CD4-positive, CD25-positive, alpha-beta regulatory T cell (primary cell): ENCODE measurements around the gene STX10. TPM values are rescaled to one million over a fixed set of nuclear protein-coding genes. Genes with fewer than 3 reads are reported as not detected.

Source experiments
- ATAC-seq, 2 donors: fragments of 150-1000 bp; cut with Tn5 transposase; one replicate each; pipeline ENCODE4 v1.10.0; 2021; ENCODE audit warnings: low read depth in 2 of 2, moderate number of reproducible peaks in 2 of 2, moderate library complexity in 1 of 2
- DNase-seq, 3 donors: peaks; one replicate each; pipeline versions ENCODE4 v3.0.0 to v3.0.0-alpha.2; 2012 to 2022; ENCODE audit warnings: mixed read lengths in 1 of 3
- H3K27ac ChIP-seq: one replicate; pipeline ENCODE4 v1.7.0; 2013; ENCODE audit warnings: mild to moderate bottlenecking, low read length; ENCODE audit not compliant: insufficient read depth, poor library complexity, severe bottlenecking
- H3K27me3 ChIP-seq: one replicate; pipeline ENCODE4 v1.7.0; 2013; ENCODE audit warnings: low read length; ENCODE audit not compliant: control insufficient read depth, insufficient read depth
- H3K36me3 ChIP-seq: one replicate; pipeline ENCODE4 v1.7.0; 2013; ENCODE audit warnings: mild to moderate bottlenecking, low read length, moderate library complexity; ENCODE audit not compliant: control insufficient read depth, insufficient read depth
- H3K4me1 ChIP-seq: 2 replicates; pipeline ENCODE4 v1.7.0; 2013; ENCODE audit warnings: mild to moderate bottlenecking, low read length; ENCODE audit not compliant: insufficient read depth, control insufficient read depth, poor library complexity, severe bottlenecking
- H3K4me3 ChIP-seq: one replicate; pipeline ENCODE4 v1.7.0; 2013; ENCODE audit warnings: low read depth, mild to moderate bottlenecking, low read length, moderate library complexity
- H3K9me3 ChIP-seq, 2 experiments: 1 replicate in 1 of 2; 2 replicates in 1 of 2; pipeline ENCODE4 v1.7.0; 2013; ENCODE audit warnings: low read length in 2 of 2, mild to moderate bottlenecking in 1 of 2, moderate library complexity in 1 of 2; ENCODE audit not compliant: control insufficient read depth in 2 of 2
- H3K27ac Mint-ChIP-seq, 3 donors: one replicate each; pipeline ENCODE4 v1.8.0; 2020 to 2022; ENCODE audit warnings: mild to moderate bottlenecking in 3 of 3, mixed read lengths in 3 of 3, moderate library complexity in 2 of 3
- H3K27me3 Mint-ChIP-seq: one replicate; pipeline ENCODE4 v1.8.0; 2022; ENCODE audit warnings: mild to moderate bottlenecking, mixed read lengths
- H3K36me3 Mint-ChIP-seq: one replicate; pipeline ENCODE4 v1.8.0; 2020; ENCODE audit warnings: mixed read lengths
- H3K4me1 Mint-ChIP-seq, 4 donors: one replicate each; pipeline ENCODE4 v1.8.0; 2020 to 2022; ENCODE audit warnings: mixed read lengths in 4 of 4, mild to moderate bottlenecking in 1 of 4
- H3K4me3 Mint-ChIP-seq, 4 donors: one replicate each; pipeline ENCODE4 v1.8.0; 2020 to 2022; ENCODE audit warnings: mild to moderate bottlenecking in 4 of 4, mixed read lengths in 4 of 4, moderate library complexity in 3 of 4
- H3K9me3 Mint-ChIP-seq, 7 donors: one replicate each; pipeline ENCODE4 v1.8.0; 2020 to 2022; ENCODE audit warnings: mixed read lengths in 7 of 7, mild to moderate bottlenecking in 3 of 7, moderate library complexity in 2 of 7
- polyA plus RNA-seq, 4 donors: library from polyadenylated mRNA; unstranded; fragments of 300-500 nt; fragmentation: Illumina TruSeq; gene quantifications; one replicate each; pipeline ENCODE4 v1.2.3, GENCODE V29; 2021
- total RNA-seq: library from RNA; stranded (reverse); gene quantifications from one replicate; pipeline ENCODE4 v1.2.3, GENCODE V29; 2022

Gene STX10
- total and polyA plus RNA-seq, 5 donors from 2014 or later, result 52.4 to 68.2 (median 56.5) TPM

DNA sequence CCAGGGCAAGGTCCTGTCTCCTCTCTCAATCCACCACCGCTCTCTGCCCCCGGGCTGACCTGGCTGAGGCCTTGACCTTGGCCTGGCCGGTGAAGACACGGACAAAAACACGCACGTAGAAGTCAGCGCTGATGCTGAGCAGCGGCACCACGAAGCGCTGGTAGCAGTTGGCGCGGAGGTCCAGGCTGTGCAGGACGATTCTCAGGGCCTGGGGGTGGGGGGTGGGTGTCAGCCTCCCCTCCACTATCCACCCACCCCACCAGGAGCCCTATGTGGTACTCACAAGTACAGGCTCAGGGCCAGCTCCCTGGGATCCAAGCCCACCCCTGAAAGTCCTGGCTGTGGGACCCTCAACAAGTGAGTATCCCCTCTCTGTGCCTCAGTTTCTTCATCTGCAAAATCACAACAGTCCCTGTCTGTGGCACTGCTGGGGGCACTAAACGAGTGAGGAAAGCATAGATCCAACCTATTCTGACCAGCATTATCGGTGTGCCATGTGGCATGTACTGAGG lies 40.0 kb downstream of the STX10 start:
- Mint-ChIP-seq H3K4me3 (peak overlapping the region in 1 of 4 donors; percentile 29), H3K27me3 (no peaks in the 10 kb centered on the region), H3K36me3 (no peaks in the 10 kb centered on the region), H3K4me1 (peaks cover 0 to 9% (median 0%) of the 10 kb centered on the region in 4 donors), H3K9me3 (no peaks in the 10 kb centered on the region), H3K27ac (peak overlapping the region in 1 of 3 donors; percentile 26)
- ATAC-seq (no peak), DNase-seq (no peak)
- H3K4me3 ChIP-seq, result no peak overlapping the region
- peaks cover 4% of the 10 kb centered on the region for H3K36me3 ChIP-seq
- no peaks in the 10 kb centered on the region for H3K27me3 ChIP-seq
- no peak overlapping the region for H3K27ac ChIP-seq
- H3K9me3 ChIP-seq, result no peaks in the 10 kb centered on the region
- peaks cover 9% of the 10 kb centered on the region for H3K4me1 ChIP-seq

DNA sequence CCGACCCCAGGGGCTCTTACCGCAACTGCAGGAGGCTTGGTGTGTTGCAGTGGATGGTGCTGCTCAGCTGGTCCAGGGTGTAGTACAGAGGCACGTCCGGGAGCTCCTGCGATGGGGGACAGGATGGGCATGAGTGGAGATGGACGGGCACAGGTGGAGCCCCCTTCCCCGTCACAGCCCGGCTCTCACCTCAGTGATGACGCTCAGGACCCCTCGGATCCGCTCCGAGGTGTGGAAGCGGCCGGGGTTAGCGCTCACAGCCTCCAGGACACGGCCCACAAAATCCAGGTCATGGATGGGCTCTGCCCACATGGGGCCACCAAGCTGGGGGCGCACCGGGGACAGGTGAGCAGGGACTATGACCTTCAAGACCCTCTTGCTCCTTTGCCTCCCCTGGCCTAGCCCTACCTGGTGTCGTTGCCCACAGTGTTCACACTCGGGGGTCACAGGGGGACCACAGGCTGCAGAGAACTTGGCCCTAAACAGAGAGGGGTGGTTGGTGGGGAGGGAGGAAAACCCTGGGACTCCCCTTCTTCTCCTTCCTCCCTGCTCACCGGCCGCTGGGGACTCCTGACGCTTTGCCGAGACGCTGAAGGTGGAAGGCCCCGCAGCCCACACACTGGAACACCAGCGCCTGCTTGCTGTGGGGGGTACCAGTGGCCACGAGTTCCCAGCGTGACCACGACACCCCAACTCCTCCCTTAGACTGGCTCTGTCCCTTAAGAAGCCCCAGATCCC lies 40.6 kb downstream of the STX10 start:
- Mint-ChIP-seq H3K36me3 (no peaks in the 10 kb centered on the region), H3K27ac (no peak overlapping the region), H3K9me3 (no peaks in the 10 kb centered on the region), H3K27me3 (no peaks in the 10 kb centered on the region), H3K4me1 (peaks cover 0 to 10% (median 3%) of the 10 kb centered on the region in 4 donors), H3K4me3 (peak overlapping the region in 1 of 4 donors; percentile 19)
- no peaks in the 10 kb centered on the region for H3K9me3 ChIP-seq
- no peak overlapping the region for H3K27ac ChIP-seq
- H3K36me3 ChIP-seq, result peaks cover 4% of the 10 kb centered on the region
- no peaks in the 10 kb centered on the region for H3K27me3 ChIP-seq
- DNase-seq, result no peak
- no peak for ATAC-seq
- no peak overlapping the region for H3K4me3 ChIP-seq
- peaks cover 15% of the 10 kb centered on the region for H3K4me1 ChIP-seq

DNA sequence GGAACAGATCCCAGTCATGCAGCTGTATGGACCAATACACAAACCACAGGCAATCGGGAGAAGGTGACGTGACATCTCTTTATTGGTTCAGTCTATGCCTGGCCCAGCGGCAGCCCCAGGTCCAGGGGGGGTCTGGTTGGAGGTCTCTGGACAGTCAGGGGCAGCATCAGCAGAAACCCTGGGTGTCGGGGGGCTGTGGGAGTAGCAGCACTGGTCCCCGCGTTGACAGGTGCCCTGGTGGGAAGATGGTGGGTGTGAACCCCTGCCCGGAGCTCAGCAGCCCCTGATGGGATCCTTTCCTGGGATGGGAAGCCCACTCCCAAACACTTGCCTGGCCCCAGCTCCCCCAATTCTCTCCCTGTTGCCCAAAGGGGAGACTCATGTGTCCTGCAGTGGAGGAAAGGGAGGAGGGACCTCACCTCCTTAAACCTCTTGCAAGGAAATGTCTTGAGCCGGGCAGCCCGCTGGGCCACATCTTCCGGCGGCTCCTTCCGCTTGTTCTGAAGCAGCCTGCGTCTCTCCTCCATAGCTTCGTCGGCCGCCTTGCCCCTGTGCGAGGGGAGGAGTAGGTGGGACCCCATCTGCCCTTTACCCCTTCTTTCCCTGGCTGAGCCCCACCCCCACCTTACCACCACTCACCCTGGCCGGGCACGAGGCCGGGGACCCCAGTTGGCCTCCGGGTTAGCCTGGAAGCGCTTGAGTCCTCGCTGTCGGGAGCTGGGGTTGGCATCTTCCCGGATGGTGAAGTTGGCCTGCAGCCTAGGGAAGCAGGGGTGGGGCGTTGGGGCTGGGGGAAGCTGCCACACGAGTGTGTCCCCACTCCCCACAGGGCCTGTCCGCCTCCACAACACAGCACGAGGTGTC lies 45.1 kb downstream of the STX10 start:
- DNase-seq (peak in 2 of 3 donors; percentile 28 to 76), ATAC-seq (peak; percentile 19 to 38)
- Histone ChIP-seq H3K4me3 (peak overlapping the region; percentile 82), H3K9me3 (no peaks in the 10 kb centered on the region), H3K27ac (peak overlapping the region; percentile 72), H3K36me3 (peaks cover 4% of the 10 kb centered on the region), H3K27me3 (no peaks in the 10 kb centered on the region), H3K4me1 (peaks cover 58% of the 10 kb centered on the region)
- no peaks in the 10 kb centered on the region for H3K9me3 Mint-ChIP-seq
- H3K27me3 Mint-ChIP-seq, result no peaks in the 10 kb centered on the region
- peaks cover 0 to 43% (median 16%) of the 10 kb centered on the region in 4 donors for H3K4me1 Mint-ChIP-seq
- peak overlapping the region; percentile 83 to 97 (median 88) for H3K27ac Mint-ChIP-seq
- H3K36me3 Mint-ChIP-seq, result peaks cover 4% of the 10 kb centered on the region
- peak overlapping the region; percentile 90 to 97 (median 92) for H3K4me3 Mint-ChIP-seq

DNA sequence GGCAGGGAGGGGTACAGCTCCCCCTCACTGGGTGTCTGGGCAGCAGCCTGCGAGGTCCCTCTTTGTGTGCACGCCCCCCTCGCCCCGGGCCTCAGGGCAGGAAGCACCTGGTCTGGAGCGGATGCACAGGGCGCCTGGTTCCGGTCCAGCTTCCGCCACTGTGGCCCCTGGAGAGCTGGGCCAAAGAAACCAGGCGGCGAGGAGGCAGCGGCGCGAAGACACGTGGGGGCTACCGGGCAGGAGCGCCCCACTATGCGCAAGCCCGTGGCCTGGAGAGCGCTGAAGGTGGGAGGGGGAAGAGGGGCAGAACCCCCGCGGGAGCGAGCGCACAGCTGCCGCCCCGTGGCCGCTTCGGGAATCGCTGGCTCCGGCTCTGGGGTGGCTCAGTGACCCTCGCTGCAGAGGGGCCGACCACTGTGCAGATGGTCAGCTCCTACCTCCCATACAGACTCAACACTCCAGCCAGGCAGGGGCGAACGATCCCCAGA lies 45.8 kb downstream of the STX10 start:
- Mint-ChIP-seq H3K4me1 (peaks cover 0 to 49% (median 21%) of the 10 kb centered on the region in 4 donors), H3K4me3 (peak overlapping the region; percentile 90 to 97 (median 92)), H3K36me3 (peaks cover 6% of the 10 kb centered on the region), H3K9me3 (no peaks in the 10 kb centered on the region), H3K27ac (peak overlapping the region; percentile 83 to 97 (median 88)), H3K27me3 (no peaks in the 10 kb centered on the region)
- Histone ChIP-seq H3K27ac (peak overlapping the region; percentile 72), H3K4me1 (peaks cover 65% of the 10 kb centered on the region), H3K9me3 (no peaks in the 10 kb centered on the region), H3K27me3 (no peaks in the 10 kb centered on the region), H3K36me3 (no peaks in the 10 kb centered on the region), H3K4me3 (peak overlapping the region; percentile 82)
- ATAC-seq (peak; percentile 40 to 50), DNase-seq (peak; percentile 55 to 69 (median 57))

DNA sequence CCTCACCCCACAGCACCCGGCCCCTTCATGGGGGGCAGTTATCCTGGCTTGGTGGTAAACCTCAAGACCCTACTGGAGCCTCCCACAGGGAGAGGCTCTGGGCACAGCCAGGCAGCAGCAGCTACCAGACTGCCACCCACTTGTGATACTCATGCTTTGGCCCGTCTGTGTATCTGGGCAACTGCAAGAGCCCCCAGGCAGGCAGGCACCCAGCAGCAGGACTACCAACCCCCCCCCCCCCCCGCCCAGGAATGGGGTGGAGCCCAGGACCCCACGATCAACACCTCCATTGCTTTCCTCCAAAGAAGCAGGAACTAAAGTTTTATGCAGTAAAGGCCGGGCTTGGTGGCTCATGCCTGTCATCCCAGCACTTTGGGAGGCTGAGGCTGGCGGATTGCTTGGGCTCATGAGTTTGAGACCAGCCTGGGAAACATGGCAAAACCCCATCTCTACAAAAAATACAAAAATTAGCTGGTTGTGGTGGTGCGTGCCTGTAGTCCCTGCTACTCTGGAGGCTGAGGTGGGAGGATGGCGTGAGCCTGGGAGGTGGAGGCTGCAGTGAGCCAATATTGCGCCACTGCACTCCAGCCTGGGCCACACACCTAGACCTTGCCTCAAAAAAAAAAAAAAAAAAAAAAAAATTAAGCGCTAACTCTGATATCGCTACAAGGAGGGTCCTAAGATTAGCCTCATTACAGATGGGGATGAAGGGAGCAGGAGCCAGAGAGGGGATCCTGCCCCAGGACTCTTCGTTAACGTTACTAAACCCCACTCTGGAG lies 46.4 kb downstream of the STX10 start:
- no peaks in the 10 kb centered on the region for H3K27me3 ChIP-seq
- peak overlapping the region; percentile 90 to 97 (median 92) for H3K4me3 Mint-ChIP-seq
- no peaks in the 10 kb centered on the region for H3K9me3 Mint-ChIP-seq
- no peaks in the 10 kb centered on the region for H3K36me3 ChIP-seq
- ATAC-seq (no peak), DNase-seq (no peak)
- H3K27ac ChIP-seq, result peak overlapping the region; percentile 72
- H3K4me1 Mint-ChIP-seq, result peaks cover 0 to 53% (median 21%) of the 10 kb centered on the region in 4 donors
- peak overlapping the region; percentile 71 to 92 (median 88) for H3K27ac Mint-ChIP-seq
- H3K36me3 Mint-ChIP-seq, result peaks cover 6% of the 10 kb centered on the region
- no peaks in the 10 kb centered on the region for H3K9me3 ChIP-seq
- peak overlapping the region; percentile 59 for H3K4me3 ChIP-seq
- no peaks in the 10 kb centered on the region for H3K27me3 Mint-ChIP-seq
- peaks cover 72% of the 10 kb centered on the region for H3K4me1 ChIP-seq

DNA sequence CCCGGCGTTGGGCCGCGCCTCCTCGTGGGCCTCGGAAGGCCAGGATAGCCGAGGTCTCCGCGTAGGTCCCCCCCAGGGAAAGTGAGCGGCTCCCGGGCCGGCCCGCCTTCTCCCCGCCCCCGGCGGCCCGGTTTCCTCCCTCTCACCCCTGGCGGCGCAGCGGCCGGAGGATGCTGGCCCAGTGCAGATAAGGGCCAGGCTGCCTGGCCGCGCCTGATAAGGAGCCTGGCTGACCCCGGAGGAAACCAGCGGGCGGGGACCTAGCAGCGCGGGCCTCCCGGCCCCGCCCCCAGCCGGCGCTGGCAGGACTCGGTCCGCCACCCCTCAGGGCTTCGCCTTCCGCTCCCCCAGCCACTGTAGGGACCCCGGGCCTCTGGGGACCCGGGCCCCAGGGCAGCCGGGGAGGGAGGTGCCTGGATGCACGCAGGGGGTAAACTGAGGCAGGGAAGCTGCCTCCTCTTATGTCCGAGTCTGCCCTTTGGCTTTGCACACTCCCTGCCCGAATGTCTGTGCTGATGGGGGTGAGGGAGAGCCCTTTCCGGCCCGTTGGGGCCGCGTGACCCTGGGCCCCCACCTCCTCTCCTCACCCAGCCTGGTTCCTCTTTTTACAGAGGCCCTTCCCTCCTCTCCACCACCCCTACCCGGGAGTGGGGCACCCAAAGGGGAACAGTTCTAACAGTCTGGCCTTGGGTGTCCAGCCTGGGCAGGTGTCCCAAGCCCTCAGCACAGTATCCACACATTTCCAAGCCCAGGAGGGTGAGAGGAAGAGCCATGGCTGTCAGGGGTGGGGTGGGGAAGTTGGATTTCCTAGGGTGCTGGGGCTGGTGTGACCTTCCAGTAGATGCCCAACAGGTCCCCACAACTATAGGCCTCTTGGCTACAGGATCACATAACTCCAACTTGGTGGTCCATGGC lies 47.3 kb downstream of the STX10 start, which contains the start of gene LYL1:
Gene LYL1 (minus strand): TSS at position 193 of the 915 bp plus-strand sequence. CDS start 1,687 bp downstream, outside the sequence.
- peak within 1 kb of the TSS; percentile 72 for H3K27ac ChIP-seq
- Mint-ChIP-seq H3K27me3 (peaks cover 6% of the 10 kb centered on the region), H3K4me3 (peak within 1 kb of the TSS; percentile 90 to 93 (median 90)), H3K27ac (peak within 1 kb of the TSS; percentile 83 to 95 (median 88)), H3K4me1 (peaks cover 0 to 57% (median 24%) of the 10 kb centered on the region in 4 donors), H3K36me3 (peaks cover 6% of the 10 kb centered on the region), H3K9me3 (peaks cover 0 to 1% (median 0%) of the 10 kb centered on the region in 7 donors)
- no peaks in the 10 kb centered on the region for H3K27me3 ChIP-seq
- H3K4me1 ChIP-seq, result peaks cover 80% of the 10 kb centered on the region
- no peaks in the 10 kb centered on the region for H3K36me3 ChIP-seq
- no peaks in the 10 kb centered on the region for H3K9me3 ChIP-seq
- peak in 2 of 3 donors; percentile 30 to 63 for DNase-seq
- H3K4me3 ChIP-seq, result peak within 1 kb of the TSS; percentile 67
- peak in 1 of 2 donors; percentile 20 for ATAC-seq
